ENCODE results near the gene TSPY1.
"Not testable (repeated sequence)": the region's sequence is repeated elsewhere in the genome, so short reads cannot be mapped to it uniquely, and the experiment has no call there.

The TSPY1 gene

DNA sequence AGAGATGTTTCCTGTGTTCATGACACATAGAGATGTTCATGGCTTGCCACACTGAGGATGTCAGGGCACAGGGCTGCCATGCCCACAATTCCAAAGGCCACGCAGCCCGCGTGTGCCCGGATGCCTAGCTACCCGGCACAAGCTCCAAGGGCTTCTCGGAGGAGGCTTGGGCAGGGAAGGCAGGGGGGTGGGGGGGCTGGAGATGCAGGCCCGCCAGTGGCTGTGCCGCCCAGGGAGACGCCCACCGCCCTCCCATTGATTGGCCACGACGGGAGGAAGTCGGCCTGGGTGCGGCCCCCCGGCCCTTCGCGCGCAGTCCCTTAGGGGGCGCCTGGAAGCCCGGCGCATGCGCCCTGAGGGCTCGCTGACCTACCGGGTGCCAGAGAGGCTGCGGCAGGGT, at the start of gene TSPY1:
Gene TSPY1 (plus strand): TSS at position 301 of the 400 bp plus-strand sequence. CDS start 46 bp downstream, at position 347.
- DNase-seq (ENCODE audit: low read depth) = not testable (repeated sequence)

DNA sequence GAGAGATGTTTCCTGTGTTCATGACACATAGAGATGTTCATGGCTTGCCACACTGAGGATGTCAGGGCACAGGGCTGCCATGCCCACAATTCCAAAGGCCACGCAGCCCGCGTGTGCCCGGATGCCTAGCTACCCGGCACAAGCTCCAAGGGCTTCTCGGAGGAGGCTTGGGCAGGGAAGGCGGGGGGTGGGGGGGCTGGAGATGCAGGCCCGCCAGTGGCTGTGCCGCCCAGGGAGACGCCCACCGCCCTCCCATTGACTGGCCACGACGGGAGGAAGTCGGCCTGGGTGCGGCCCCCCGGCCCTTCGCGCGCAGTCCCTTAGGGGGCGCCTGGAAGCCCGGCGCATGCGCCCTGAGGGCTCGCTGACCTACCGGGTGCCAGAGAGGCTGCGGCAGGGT, 20.2 kb downstream of the TSPY1 start, which contains the start of gene TSPY9:
Gene TSPY9 (plus strand): TSS at position 301 of the 400 bp plus-strand sequence. CDS start 46 bp downstream, at position 347.
- not testable (repeated sequence) for DNase-seq (ENCODE audit: low read depth)

- not testable (repeated sequence) for DNase-seq (ENCODE audit: low read depth)
These were observed 37.6 kb downstream of the TSPY1 start for GRCh38 chrY:9504396-9504795.

GRCh38 chrY:9516287-9516686, 49.5 kb downstream of the TSPY1 start:
- DNase-seq (ENCODE audit: low read depth) = not testable (repeated sequence)

Measured in fibroblast of the conjunctiva (primary cell).